ENCODE data around the gene MAL.

DNA sequence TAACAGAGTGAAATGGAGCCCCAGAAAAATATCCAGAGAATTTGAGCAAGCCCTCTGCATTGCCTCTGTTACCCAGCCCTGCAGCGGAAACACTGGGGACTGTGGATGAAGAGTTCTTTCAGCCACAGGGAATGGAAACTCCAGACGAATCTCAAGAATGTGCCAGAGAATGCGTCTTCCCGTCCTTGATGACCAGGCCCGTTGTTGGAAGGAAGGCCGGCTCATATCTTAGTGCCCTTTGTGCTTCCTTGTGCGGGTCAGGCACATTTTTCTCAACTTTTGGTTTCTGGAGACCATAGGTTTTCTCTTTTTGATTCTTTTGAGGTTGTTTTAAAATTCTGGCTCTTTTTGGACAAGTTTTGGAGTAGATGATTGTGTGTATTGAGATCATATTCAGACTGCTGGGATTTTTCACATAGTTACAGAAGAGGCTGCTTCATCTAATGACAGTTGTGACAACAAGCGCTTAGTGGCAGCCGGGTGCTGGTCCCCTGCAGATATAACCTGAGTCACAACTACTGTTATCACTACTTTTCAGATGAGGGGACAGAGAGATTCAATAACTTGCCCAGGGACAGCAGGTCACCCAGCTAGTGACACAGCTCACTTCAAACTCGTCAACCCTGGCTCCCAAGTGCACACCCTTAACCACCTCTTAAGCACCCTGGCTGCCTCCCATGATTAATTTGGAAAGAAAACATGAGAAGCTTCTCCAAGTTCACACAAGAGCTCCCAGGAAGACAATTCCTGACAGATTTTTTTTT lies 15.7 kb downstream of the MAL start:
- TF ChIP-seq, protein P1, sequence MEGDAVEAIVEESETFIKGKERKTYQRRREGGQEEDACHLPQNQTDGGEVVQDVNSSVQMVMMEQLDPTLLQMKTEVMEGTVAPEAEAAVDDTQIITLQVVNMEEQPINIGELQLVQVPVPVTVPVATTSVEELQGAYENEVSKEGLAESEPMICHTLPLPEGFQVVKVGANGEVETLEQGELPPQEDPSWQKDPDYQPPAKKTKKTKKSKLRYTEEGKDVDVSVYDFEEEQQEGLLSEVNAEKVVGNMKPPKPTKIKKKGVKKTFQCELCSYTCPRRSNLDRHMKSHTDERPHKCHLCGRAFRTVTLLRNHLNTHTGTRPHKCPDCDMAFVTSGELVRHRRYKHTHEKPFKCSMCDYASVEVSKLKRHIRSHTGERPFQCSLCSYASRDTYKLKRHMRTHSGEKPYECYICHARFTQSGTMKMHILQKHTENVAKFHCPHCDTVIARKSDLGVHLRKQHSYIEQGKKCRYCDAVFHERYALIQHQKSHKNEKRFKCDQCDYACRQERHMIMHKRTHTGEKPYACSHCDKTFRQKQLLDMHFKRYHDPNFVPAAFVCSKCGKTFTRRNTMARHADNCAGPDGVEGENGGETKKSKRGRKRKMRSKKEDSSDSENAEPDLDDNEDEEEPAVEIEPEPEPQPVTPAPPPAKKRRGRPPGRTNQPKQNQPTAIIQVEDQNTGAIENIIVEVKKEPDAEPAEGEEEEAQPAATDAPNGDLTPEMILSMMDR (IDR thresholded peaks at IDR 0.05) = no peak
- TF ChIP-seq POLR2A (IDR thresholded peaks at IDR 0.05) = no peak
- TF ChIP-seq EP300 (IDR thresholded peaks at IDR 0.05) = no peak
- TF ChIP-seq POLR2AphosphoS5 (IDR thresholded peaks at IDR 0.05) = no peak

Measured in suprapubic skin (tissue), 4 donors.